ENCODE results near the gene CDH4.

CDH4 gene

GRCh38 chr20:61638802-61639585 lies 386.9 kb downstream of the CDH4 start:
- DNase-seq, result no peak

GRCh38 chr20:61640131-61640870 lies 388.2 kb downstream of the CDH4 start:
- no peak for DNase-seq

GRCh38 chr20:61640871-61641245 lies 388.8 kb downstream of the CDH4 start:
- DNase-seq, result no peak

- no peak for DNase-seq
These were observed 391.8 kb downstream of the CDH4 start for GRCh38 chr20:61643656-61644377.

GRCh38 chr20:61644378-61645076 lies 392.5 kb downstream of the CDH4 start:
- DNase-seq, result no peak

GRCh38 chr20:61645732-61646131 lies 393.7 kb downstream of the CDH4 start:
- DNase-seq, result no peak

- no peak for DNase-seq
These were observed 394.4 kb downstream of the CDH4 start for GRCh38 chr20:61646453-61646852.

GRCh38 chr20:61646986-61647385 lies 394.9 kb downstream of the CDH4 start:
- DNase-seq, result no peak

GRCh38 chr20:61647702-61648101 lies 395.6 kb downstream of the CDH4 start:
- DNase-seq, result no peak

- no peak for DNase-seq
These were observed 397.2 kb downstream of the CDH4 start for GRCh38 chr20:61649105-61649859.

GRCh38 chr20:61649860-61650162 lies 397.8 kb downstream of the CDH4 start:
- DNase-seq, result no peak

GRCh38 chr20:61650912-61651733 lies 399.1 kb downstream of the CDH4 start:
- no peak for DNase-seq

- no peak for DNase-seq
These were observed 400.1 kb downstream of the CDH4 start for GRCh38 chr20:61652146-61652545.

GRCh38 chr20:61654726-61655125 lies 402.7 kb downstream of the CDH4 start:
- DNase-seq, result no peak

GRCh38 chr20:61655591-61655990 lies 403.5 kb downstream of the CDH4 start:
- DNase-seq, result no peak

GRCh38 chr20:61656198-61656597 lies 404.1 kb downstream of the CDH4 start:
- no peak for DNase-seq

GRCh38 chr20:61657721-61658377 lies 405.8 kb downstream of the CDH4 start:
- DNase-seq, result no peak

GRCh38 chr20:61658563-61658962 lies 406.5 kb downstream of the CDH4 start:
- DNase-seq, result no peak

- DNase-seq, result no peak
These were observed 407.4 kb downstream of the CDH4 start for GRCh38 chr20:61659246-61659993.

- DNase-seq, result no peak
These were observed 407.9 kb downstream of the CDH4 start for GRCh38 chr20:61659994-61660346.

Measured in inflammatory macrophage (primary cell).